CD4-positive, CD25-positive, alpha-beta regulatory T cell (primary cell): Measurements from ENCODE around the gene TCEAL6. TPM values are rescaled to one million over a fixed set of nuclear protein-coding genes. Genes with fewer than 3 reads are reported as not detected.

Experiments
- polyA plus RNA-seq, 4 donors: library from polyadenylated mRNA; unstranded; fragments of 300-500 nt; fragmentation: Illumina TruSeq; gene quantifications; one replicate each; pipeline ENCODE4 v1.2.3, GENCODE V29; 2021
- total RNA-seq: library from RNA; stranded (reverse); gene quantifications from one replicate; pipeline ENCODE4 v1.2.3, GENCODE V29; 2022

Gene TCEAL6
- total and polyA plus RNA-seq, 5 donors from 2014 or later, result not detected

Other genes starting within 250 kb of the TCEAL6 start
- gene ZMAT1, start 210.5 kb downstream of the TCEAL6 start, total RNA-seq, result 14.8 TPM
- gene ZMAT1, start 210.5 kb downstream of the TCEAL6 start, polyA plus RNA-seq, result 1 to 10 TPM; 1.0 to 2.3 (median 2.0) TPM
- not detected for gene TCEAL2, start 16.8 kb downstream of the TCEAL6 start, total RNA-seq
- gene TCEAL2, start 16.8 kb downstream of the TCEAL6 start, polyA plus RNA-seq, result not detected
- gene BEX5, start 13.5 kb upstream of the TCEAL6 start, total RNA-seq, result 7.0 TPM
- gene BEX5, start 13.5 kb upstream of the TCEAL6 start, polyA plus RNA-seq, result 1 to 10 TPM; 4.3 to 8.8 (median 5.9) TPM
- not detected for gene TCP11X1, start 72.8 kb upstream of the TCEAL6 start, total RNA-seq
- not detected for gene TCP11X1, start 72.8 kb upstream of the TCEAL6 start, polyA plus RNA-seq
- gene NXF2, start 104.7 kb upstream of the TCEAL6 start, total RNA-seq, result not detected
- gene NXF2, start 104.7 kb upstream of the TCEAL6 start, polyA plus RNA-seq, result not detected